CD1c-positive myeloid dendritic cell (primary cell): ENCODE data around the gene ODAD3.
"Not testable (repeated sequence)": the region's sequence is repeated elsewhere in the genome, so short reads cannot be mapped to it uniquely, and the experiment has no call there.

ENCODE experiments used
- DNase-seq: peaks from one replicate; pipeline ENCODE4 v3.0.0-alpha.2; 2016; ENCODE audit errors: extremely low spot score

ODAD3 gene

DNA sequence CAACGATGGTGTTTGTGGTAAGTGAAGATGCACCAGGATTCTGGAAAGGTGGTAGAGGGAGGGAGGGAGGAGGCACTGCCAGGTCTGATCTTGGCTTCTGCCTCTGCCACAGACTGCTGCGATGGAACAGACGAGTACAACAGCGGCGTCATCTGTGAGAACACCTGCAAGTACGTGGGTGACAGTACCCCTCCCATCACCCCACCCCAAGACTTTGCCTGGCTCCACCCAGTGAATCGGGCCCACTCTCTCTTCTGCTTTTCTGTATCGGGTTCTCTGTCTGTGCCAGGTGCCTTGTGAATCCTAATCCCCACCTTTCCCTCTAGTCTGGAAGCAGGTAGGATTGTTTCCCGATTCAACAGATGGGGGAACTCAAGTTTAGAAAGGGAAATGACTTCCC is 3.0 kb upstream of the ODAD3 start:
- DNase-seq, result no peak

DNA sequence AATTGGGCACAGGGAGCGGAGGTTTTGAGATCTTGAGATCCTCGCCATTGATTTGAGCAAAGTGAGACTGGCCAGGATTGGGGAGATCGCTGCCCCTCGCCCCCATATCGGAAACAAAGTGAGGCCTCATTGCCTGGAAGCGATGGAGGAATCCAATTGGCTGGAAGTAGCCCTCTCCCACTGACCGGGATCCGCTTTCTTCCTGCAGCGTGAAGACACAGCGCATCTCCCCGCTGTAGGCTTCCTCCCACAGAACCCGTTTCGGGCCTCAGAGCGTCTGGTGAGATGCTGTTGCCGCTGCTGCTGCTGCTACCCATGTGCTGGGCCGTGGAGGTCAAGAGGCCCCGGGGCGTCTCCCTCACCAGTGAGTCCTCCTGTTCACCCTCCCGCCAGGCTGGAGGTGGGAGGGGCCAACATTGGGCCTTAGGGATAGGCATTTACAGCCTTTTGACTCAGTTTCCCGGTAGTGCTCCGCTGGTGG is 952 bp upstream of the ODAD3 start:
- peak; percentile 46 for DNase-seq

DNA sequence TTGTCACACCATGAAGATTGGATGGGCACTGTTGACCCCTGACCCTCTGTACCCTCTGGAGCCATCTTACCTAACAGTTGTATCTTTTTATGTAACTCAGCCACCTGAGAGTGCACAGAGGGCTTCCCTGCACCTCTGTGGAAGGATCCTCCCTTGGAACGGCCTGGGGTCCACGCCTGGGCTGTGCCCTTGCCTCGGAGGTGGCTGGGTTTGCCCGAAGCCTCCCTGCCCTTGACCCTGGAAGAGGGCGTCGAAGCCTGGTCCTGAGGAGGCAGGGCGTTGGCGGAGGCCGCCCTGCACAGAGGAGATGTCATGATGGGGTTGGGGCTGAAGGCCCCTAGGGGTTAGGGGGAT is 241 bp downstream of the ODAD3 start:
- DNase-seq, result no peak

DNA sequence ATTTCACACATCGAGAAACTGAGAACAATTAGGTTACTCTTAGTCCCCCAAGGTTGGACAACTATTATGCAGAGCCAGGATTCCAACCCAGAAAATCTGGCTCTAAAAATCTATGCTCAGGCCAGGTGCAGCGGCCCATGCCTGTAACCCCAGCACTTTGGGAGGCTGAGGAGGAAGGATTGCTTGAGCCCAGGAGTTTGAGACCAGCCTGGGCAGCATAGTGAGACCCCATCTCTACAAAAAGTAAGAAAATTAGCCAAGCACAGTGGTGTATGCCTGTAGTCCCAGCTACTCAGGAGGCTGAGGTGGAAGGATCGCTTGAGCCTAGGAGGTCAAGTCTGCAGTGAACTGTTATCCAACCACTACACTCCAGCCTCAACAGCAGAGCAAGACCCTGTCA is 1.4 kb downstream of the ODAD3 start:
- not testable (repeated sequence) for DNase-seq

DNA sequence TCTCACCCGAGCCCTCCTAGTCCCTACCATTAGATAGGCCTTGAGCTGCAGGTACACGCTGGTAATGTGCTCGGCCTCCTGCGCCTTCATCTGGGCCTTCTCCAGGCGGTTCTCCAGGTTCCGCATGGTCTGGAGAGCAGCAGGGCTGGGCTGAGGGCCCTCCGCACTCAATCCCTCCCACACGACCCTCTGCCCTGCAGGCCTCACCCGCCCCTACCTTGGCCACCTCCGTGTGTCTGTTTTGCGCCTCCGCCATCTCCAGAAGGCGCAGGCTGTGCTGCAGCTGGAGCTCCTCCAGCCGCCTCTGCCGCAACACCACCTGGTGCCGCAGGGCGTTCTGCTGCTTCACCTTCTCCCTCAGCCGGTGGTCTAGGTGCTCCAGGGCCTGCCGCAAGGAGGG is 8.3 kb downstream of the ODAD3 start:
- DNase-seq, result no peak

DNA sequence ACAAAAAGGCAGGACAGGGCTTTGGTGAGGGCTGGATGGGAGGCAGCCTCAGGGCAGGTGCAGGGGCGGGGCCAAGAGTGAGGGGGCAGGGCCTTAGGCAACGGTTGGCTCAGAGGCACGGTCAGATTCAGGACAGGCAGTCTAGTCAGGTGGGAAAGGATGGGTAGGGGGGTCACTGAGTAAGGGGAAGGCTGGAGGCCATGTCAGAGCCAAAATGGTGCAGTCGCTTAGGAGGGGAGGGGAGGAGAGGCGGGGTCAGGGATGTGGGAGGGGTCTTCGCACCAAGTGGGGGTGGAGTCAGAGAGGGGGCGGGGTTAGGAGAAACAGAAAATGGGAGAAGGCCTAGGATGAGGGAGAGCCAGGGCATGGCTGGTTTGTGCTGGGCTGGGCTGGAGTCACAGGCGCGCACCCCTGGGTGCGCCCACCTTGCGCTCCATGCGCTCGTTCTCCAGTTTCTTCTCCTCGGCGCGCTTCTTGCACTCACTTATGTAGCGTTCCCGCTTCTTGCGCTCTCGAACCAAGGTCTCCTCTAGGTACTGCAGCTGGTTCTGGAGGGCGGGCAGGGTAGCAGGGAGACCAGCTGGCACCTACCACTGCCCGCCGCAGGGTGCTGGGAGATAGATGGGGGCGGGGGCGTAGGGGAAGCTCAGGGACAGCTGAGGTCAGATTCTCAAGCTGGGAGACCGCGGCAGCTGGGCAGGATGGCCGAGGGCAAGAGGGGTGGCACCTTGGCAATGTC is 9.0 kb downstream of the ODAD3 start:
- no peak for DNase-seq

DNA sequence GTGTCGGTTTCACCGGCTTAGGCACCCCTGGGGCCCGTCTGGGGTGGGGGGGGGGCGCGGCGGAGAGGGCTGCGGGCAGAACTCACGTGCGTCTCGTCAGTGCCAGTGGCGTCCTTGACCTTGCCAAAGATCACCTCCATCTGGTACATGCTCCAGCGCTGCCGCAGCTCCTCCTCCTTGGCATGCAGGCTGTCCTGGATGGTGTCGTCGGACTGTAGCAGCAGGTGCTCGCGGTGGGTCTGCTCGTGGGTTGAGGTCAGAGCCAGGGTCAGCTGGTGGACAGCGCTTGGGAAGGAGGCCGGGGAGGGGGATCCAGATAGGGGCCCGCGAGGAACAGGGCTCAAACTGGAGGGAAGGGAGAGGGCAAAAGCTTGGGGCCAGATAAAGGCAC is 11.1 kb downstream of the ODAD3 start:
- no peak for DNase-seq

GRCh38 chr19:11423164-11423790 is 11.6 kb downstream of the ODAD3 start:
- DNase-seq, result no peak

DNA sequence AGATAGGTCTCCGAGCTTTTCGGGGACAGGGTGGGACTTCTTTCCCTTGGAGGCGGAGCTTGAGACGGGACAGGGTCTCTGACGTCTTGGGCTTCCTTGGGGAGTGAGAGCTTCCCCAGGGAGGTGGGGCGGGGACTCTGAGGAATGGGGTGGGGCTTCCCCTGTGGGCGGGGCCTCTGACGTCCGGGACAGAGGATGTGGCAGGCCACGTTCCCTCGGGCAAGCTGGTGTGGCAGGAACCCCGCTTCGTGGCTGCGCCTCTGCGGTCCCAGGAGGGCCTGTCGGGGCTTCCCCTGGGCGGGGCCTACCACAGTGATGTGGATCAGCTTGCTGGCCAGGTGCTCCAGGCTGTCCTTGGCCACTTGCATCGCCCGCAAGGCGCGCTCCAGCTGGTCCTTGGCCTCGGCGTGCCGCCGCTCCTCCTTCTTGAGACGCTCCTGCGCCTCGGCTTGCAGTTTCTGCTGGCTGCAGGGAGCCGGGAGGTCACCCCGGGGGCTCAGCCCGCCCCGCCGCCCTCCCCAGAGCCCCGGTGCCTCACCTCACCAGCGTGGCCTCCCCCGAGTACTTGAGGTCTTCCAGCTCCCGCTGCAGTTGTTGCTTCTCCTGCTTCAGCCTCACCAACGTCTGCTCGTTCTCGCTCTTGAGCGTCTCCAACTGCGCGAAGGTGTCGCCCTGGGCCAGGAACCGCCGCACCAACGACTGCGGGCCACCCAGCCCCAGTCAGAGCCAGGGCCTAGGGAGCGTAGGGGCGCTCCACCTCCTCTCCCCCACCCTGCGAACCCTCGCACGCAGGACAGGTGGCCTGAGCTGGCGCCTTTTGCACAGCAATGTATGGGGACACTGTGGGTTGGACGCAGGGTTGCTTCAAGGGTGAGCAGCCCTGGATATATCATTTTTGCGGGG is 12.5 kb downstream of the ODAD3 start:
- peak; percentile 75 for DNase-seq

DNA sequence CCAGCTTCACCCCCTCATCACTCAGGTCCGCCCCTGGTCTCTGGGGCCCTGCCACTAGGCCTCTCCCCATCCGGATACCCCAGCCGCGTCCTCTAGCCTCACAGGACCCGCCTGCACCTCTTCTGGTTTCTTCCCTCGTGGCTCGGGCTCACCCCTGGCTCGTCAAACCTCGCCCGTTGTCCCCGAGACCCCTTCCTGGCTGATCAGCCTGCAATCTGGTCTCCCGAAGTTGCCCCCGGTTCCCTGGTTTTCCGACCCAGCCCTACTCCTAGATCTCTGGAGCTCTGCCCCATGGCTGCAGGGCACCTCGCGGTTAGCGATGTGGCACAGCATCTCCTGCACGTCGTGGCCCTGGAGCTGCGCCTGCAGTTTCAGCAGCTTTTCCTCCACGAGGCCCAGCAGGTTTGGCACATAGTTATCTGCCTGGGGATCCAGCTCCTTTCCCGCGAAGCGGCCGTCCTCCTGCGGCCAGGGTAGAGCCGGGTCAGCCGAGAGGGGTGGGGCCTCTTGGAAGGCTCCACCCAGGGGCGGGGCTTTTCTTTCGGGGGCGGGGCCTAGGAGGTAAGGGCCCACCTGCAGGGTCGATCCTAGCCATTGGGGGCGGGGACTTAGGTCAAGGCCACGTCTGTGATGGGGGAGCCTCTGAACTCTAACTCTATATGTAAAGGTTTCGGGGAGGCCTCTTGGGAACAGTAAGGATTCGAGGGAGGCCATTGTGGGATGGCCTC is 13.4 kb downstream of the ODAD3 start:
- peak; percentile 31 for DNase-seq

DNA sequence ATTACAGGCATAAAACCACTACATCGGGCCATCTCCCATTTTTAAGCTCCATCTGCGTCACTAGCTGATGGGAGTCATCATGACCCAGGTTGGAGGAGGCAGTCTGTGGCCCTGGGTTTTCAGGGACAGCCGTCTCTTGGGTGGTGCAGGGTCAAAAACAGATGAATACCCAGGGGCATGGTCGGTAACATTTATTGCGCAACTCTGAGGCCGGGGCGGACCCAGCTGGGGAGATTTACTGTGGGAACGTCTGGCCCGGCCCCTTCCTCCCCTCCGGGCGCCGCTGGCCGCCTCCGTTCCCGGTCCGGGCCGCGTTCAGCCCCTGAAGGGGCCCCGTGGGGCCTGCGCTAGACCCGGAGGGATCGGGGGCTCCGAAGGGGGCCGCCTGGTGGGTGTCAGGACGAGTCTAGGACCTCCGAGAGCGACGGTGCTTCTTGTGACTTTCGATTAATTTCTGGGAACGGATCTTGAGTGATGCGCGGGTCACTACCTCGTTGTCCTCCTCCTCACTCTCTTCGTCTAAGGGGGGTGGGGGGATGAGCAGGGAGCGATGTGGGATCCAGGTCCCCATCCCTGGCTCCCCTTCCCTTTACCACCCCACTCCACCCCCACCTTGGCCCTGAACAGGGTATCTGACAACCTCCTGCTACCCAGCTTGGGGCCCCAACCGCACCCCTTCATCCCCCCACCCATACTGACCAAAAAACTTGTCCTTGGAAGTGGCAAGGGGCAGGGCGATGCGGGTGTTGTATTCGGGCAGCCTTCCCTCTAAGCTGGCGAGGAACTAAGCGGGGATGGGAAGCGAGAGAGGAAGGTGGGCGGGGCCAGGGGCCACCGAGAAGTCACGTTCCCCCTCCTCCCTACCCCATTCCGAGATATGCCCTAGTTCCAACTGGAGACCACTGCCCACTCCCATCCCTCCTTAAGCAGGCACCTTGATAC is 14.2 kb downstream of the ODAD3 start:
- peak; percentile 40 for DNase-seq

DNA sequence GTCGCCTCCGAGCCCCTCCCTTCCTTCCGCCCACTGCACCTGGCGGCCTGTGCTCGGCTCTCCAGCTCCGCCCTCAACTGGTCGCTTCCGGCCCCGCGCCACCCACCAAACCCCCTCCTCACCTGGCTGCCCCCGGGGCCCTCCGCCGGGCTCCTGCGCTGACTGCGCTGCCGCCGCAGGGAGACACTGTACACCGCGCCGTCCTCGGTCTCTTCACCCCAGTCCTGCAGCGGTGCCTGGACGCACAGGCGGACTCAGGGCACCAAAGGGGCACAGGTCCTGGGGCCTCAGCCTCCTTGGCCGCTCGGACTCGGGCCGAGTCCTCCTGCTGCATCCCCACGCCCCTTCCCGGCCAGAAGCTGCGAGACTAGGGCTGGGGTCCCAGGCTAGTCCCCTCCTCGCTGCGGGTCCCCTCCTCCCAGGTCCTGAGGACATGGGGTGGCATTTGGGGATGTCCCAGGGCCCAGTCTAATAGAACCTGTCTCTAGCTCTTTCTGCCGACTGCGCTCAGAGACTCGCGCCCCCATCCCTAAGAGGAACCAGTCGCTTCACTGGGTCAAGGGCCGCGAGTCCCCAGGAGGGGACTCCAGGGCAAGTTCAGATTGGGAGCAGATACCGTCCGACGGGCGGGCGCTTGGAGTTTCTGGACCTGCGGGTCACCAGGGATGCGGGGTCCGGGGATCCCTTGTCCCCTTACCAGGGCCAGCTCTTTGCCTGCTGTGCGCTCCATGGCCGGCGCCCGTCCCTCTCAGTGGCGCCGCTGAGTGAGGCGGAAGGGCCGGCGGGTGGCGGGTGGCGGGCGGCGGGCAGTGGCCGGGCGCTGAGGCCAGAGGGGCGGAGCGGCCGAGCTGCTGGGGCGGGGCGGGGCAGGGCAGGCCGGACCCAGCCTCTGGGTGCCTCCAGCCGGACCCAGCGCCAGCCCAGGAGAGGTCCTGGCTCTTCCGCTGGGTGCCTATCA is 16.1 kb downstream of the ODAD3 start, which contains the start of gene RGL3:
Gene RGL3, minus strand, starts transcription at position 766 of the 958 bp plus-strand sequence. Its CDS starts 36 bp downstream, at position 730.
- DNase-seq, result peak; percentile 48

DNA sequence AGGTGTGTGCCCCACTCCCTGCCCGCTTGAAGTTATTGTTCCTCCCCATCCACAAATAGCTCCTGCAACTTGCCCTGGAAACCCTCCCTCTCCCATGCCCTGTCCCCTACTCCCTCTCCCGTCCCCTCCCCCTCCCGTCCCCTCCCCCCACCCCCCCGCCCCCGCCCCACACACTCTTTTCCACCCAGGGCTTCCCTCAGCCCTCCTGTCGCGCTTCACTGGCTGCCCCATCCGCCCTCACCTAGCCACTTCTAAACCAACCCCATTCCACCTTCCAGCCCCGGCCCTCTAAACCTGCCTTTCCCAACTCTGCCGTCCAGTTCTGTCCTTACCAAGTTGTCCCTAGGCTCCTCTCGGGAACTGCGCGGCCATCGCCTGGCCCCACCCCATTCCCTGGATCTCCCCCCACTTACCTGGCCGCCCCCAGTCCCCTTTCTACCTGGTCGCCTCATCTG is 16.8 kb downstream of the ODAD3 start:
- no peak for DNase-seq

- DNase-seq, result no peak
These were observed 18.4 kb downstream of the ODAD3 start for GRCh38 chr19:11416346-11417052.

GRCh38 chr19:11414544-11414943 is 20.4 kb downstream of the ODAD3 start:
- DNase-seq, result no peak

DNA sequence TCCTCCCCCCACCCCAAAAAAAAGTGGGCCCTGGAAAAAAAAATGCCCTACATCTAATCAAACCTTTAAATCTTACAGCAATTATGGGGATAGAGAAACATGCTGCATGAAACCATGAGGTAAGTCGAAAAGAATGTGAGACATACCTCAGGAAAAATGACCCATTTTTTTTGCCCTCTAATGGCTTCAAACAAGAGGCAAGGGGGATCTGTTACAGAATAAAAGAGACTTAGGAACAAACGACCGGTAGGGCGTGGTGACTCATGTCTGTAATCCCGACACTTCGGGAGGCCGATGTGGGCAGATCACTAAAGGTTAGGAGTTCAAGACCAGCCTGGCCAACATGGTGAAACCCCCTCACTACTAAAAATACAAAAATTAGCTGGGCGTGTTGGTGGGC is 24.2 kb downstream of the ODAD3 start:
- no peak for DNase-seq

- DNase-seq, result no peak
These were observed 26.3 kb downstream of the ODAD3 start for GRCh38 chr19:11408591-11408990.

DNA sequence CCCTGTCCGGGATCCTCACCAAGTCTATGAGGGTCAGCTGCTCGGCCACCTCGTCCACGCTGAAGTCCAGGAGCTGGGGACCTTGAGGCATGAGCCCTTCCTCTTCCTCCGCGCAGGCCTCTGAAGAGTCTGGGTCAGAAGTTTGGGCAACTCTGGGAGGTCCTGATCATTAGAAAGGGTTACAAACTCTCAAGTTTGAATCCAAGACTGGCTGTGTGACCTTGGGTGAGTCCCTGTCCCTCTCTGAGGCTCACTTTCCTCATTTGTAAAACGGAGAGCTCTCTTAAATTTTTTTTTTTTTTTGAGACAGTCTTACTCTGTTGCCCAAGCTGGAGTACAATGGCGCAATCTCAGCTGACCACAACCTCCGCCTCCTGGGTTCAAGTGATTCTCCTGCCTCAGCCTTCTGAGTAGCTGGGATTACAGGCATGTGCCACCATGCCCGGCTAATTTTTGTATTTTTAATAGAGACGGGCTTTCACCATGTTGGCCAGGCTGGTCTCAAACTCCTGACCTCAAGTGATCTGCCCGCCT is 28.2 kb downstream of the ODAD3 start:
- peak; percentile 15 for DNase-seq
